Germinal center (tissue), 1 donor: ENCODE results near the gene LRFN2.

Experiments
- DNase-seq: peaks from one replicate; pipeline ENCODE4 v3.0.0; 2012; ENCODE audit warnings: mixed read lengths, low spot score

The LRFN2 gene

GRCh38 chr6:40516429-40516828 lies 70.7 kb downstream of the LRFN2 start:
- DNase-seq = no peak

GRCh38 chr6:40512340-40512739 lies 74.8 kb downstream of the LRFN2 start:
- no peak for DNase-seq

DNA sequence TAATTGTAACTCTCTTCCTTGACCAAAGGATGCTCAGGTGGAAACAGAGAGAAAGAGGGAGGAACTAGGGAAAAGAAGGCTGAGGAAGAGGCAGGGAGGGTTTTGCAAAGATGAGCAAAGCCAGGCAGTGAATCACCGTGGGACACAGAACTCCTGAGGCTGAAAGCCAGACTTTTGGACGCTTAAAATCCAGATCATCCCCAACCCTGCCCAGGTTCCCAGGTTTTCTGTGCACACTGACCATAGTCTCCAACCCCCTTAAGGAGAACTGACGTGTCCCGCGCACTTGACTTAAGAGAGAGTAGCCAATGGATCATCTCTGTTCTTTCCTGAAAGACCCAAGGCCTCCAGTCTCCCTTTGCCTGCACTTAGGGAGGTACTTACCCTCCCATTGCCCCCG lies 75.3 kb downstream of the LRFN2 start:
- DNase-seq = no peak

GRCh38 chr6:40510442-40510841 lies 76.7 kb downstream of the LRFN2 start:
- DNase-seq = no peak

- no peak for DNase-seq
Observed at GRCh38 chr6:40509716-40510260, 77.4 kb downstream of the LRFN2 start.

- no peak for DNase-seq
Observed at GRCh38 chr6:40509086-40509485, 78.1 kb downstream of the LRFN2 start.

GRCh38 chr6:40506954-40507353 lies 80.2 kb downstream of the LRFN2 start:
- no peak for DNase-seq

DNA sequence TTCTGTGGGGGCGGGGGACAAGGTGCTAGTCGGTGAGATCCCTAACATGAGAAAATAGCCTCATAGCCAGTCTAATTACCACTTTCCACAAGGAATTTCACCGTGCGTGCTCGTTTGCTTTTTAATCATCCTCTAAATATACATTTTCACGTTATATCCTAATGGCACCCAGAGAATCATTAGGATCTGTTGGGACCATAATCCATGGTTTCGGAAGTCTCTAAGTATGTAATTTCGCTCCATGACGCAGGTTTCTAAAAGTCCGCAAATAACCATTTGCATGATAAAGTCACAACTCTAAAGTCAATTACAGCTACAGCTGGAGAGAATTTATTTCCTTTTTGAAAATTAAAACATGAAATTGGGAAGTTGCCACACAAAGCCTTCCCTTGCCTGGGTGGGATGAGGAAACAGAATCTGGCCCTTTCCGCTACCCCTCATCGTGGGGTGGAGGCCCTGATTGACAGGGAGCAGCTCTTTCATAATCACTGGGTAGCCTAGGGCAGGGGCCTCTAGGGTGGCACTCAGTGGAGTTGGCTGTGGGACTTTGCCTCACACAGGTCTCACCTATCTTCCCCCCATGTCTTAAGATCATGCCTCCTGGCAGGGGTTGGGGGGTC lies 81.9 kb downstream of the LRFN2 start:
- no peak for DNase-seq

DNA sequence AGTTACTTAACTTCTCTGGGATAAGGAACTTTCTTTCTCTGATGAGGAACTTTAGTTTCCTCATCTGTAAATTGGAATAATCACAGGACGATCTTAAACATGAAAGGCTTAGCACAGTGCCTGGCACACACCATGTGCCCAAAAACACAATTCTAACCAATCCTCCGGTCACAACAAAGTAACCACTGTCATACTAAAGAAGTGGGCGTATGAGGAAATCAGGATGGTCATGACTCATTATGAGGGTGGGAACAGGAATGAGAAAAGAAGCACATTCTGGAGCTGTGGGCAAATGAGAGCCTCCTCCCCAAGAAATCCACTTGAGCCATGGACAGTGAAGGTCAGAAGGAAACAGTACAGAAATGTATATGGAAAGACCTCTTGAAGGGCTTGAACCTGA lies 82.9 kb downstream of the LRFN2 start:
- no peak for DNase-seq

DNA sequence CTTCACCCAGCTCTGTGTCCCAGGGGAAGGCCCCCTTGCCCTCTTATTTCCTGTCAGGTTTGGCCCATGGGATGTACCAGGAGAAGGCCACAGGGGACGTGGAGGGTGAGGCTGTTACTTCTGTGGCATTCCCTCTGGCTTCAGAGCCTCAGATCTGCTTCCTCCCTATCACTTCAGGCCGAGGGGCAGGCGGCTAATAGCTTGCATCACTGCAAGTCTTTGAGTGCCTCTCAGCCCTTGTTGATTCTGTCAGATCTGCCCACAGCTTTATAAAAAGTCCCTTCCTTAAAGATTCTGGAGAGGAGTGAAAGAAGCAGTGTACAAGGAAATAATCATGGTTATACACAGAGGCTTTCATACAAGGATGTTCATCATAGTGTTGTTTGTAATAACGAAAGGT lies 86.9 kb downstream of the LRFN2 start:
- DNase-seq = no peak

GRCh38 chr6:40499215-40499614 lies 87.9 kb downstream of the LRFN2 start:
- no peak for DNase-seq

DNA sequence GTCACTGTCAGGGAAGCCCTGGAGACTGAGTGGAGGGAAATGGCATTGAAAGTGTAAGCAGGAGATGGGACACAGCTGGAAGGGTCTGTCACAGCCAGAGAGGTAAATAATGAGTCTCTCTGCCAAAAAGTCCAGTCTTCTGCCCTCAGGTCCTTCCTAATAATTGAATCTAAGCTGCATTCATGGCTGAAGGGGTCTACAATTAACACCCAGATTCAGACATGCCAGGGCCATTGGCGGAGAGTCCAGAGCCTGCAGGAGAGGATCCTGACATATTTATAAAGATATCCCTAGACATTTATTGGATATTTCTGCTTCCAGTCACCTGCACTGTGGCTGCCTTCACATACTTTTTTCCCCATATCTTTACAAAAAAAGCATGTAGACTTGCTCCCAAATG lies 89.0 kb downstream of the LRFN2 start:
- no peak for DNase-seq

DNA sequence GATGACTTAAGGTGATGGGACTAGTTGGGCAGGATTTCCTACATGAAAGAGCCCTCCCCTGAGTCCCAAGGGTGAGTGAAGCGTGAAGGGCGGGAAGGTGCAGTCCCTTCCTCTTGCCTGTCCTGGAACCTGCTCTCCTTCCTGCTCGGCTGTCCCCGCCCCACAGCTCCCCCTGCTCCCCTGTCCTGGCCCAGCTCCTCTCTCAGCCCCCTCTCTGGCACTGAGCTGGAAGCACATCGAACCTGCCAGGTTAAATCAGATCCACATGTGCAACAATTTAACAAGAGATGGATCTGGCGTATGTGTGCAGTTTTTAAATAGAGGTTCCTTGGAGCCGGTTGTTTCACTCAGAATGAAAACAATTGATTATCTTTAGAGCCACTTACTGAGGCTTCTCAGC lies 95.0 kb downstream of the LRFN2 start:
- no peak for DNase-seq

DNA sequence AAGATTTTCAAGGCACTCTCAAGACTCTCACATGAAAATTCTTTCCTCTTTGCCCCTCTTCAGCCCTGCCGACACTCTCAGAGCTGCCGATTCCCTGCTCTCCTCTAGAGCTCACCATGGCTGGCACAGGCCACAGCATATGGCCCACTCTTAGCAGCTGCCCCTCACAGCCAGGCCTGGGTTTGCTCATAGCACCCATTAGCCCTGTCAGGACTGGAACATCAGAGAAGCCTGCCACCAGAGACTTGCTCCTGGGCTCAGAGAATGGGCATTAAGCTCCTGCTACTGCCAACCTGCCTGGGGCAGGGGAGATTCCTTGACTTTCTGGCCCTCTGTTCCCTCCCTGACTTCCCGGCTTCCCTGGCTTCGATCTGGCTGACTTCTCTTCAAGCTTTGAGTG lies 96.7 kb downstream of the LRFN2 start:
- no peak for DNase-seq

GRCh38 chr6:40489798-40490197 lies 97.4 kb downstream of the LRFN2 start:
- no peak for DNase-seq

- DNase-seq = no peak
Observed at GRCh38 chr6:40486576-40486975, 100.6 kb downstream of the LRFN2 start.

- no peak for DNase-seq
Observed at GRCh38 chr6:40485795-40486194, 101.4 kb downstream of the LRFN2 start.

DNA sequence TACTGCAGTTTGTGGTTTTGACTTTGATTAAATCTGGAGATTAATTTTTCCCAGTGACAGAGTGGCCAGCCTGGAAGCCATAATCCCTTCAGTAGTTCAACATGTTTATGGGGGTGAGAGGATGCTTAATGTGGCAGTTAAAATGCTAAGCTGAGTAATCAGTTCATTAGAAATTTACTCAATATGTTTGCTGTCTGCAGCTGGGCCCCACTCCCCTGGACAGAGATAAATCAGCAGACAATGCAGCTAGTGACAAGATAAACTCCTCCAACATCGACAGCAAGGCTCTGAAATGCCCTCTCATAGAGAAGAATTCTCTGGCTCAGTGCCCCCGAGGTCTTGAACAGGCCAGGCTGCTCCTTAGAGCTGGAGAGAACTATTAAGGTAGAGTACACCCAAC lies 101.9 kb downstream of the LRFN2 start:
- DNase-seq = no peak

DNA sequence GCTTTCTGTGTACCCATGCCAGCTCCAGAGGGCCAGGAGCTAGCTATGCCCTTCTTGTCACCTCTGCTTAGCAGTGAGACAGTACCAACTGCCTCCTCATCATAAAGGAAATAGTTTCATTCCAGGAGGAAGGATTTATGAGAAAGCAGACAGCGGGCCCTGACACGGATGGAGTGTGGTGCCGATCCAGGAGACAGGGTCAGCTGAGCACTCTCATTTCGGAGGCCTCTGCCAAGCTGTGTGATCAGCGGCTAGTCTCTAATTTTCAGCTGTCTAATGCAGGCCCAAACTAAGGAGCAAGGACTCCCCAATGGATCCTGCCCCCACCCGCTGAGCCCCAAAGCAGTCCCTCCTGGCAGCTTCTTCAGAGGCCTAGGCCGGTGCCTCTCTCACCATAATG lies 103.1 kb downstream of the LRFN2 start:
- DNase-seq = no peak

- no peak for DNase-seq
Observed at GRCh38 chr6:40482532-40482931, 104.6 kb downstream of the LRFN2 start.

DNA sequence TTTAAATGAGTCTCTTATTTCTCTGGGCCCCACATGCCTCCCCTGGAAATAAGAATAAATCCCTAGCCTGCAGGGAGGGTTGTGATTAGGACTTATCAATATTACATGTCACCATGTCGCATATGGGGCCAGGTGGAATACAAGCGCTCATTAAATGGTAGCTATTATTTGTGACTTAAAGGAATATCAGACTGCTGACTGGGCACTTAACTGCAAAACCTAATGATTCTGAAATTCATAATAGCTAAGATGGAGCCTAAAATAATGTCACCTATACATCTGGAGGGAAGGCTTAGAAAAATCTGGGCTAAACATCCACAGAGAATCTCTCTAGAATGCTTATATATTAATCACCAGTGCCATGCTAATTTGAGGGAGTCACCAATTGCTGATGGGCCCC lies 106.5 kb downstream of the LRFN2 start:
- no peak for DNase-seq

DNA sequence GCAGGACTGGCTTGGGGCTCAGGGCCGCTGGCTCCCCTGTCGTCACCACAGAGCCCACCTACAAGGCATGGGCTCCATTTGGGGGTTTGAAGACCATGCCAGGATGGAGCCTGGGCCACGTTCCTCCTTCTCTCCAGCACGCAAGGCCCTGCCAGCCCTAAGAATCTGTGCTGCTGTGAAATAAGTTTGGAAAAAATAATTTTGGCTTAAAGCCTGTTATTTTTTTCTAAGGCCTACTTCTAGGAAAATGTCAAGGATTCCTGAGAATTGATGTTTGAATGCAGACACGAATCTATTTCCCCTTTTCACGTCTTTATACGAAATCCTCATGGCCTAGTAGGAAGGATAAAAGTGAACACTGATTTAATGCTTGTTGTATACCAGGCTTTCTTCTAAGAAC lies 107.5 kb downstream of the LRFN2 start:
- no peak for DNase-seq

DNA sequence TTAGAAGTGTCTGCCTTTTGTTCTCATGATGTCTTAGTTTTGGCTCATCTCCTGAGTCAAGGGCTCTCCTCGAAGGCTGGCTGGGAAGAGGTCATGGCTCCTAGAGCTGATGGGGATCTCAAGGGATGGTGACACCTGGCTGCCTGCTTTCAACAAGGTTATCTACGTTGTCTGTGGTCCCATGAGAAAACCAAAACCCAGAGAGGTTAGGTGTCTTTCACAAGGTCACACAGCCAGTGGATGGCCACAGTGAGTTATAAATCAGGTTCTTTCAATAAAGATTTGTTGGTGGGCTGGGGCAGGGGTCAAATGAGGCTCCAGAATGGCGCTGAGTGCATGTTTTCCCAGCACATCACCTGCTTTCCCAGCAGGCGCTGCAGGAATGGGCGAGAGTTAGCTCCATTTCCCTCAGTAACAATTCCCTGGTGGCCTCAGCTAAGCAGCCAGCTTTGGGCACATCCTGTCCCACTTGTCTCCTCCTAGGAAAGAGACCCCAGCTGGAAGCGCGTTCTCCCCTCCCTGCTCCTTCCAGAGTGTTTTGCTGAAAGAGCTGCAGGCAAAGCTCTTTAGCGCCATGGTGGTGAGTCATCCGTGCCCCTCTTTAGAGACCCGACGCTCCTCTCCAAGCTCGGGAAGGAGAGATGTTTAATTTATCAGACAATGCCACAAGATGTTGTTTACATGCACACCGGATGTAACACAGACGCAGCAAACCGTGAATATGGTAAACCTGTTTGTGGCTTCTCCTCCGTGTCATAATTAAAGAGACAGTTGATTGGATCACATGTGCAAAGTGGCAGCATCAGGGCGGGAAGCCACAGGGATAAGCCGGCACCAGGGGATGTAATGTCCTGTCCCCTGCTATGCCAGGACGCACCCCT lies 109.7 kb downstream of the LRFN2 start:
- no peak for DNase-seq

GRCh38 chr6:40476673-40477072 lies 110.5 kb downstream of the LRFN2 start:
- DNase-seq = no peak
